ENCODE measurements around the gene RNASEH1. TPM values are rescaled to one million over a fixed set of nuclear protein-coding genes. Genes with fewer than 3 reads are reported as not detected.

RNASEH1 gene
- total and polyA plus RNA-seq, 2 of the 8 experiments (the other 6 are each of a cell fraction or from before 2014, with no cell fraction given) = 11.7 to 42.7 TPM

GRCh38 chr2:3604991-3605961, 47.1 kb upstream of the RNASEH1 start (continued):
- TF ChIP-seq RBBP5 (IDR thresholded peaks at IDR 0.05; ENCODE audit: borderline replicate concordance, low read depth, low read length) (no peak), KDM4A (IDR thresholded peaks at IDR 0.05; ENCODE audit: low read depth, low read length, severe bottlenecking) (no peak), CEBPB (IDR thresholded peaks at IDR 0.05; ENCODE audit: low read depth, low read length) (no peak), POLR2A (IDR thresholded peaks at IDR 0.05; ENCODE audit: control extremely low read depth in 1 of 2, low read depth in 2 of 2, low read length in 2 of 2) (no peak), CBX5 (IDR thresholded peaks at IDR 0.05; ENCODE audit: low read depth, low read length) (no peak), SP4 (IDR thresholded peaks at IDR 0.05; ENCODE audit: low read length) (no peak)

All from H1 (cell line).